ENCODE results near the gene HINFP. TPM values are rescaled to one million over a fixed set of nuclear protein-coding genes. Genes with fewer than 3 reads are reported as not detected.

Gene HINFP
- total and polyA plus RNA-seq, 9 of the 15 experiments (the other 6 are each of a cell fraction or from before 2014, with no cell fraction given): 13.8 to 34.1 (median 22.5) TPM

- Histone ChIP-seq H3K36me3 (ENCODE audit: control insufficient read depth, insufficient read depth, low read length) (no peaks in the 10 kb centered on the region), H4K20me1 (replicated peaks; ENCODE audit: control insufficient read depth, insufficient read depth, low read length) (no peaks in the 10 kb centered on the region), H3K4me2 (ENCODE audit: insufficient read depth, low read length) (peak overlapping the region; percentile 66), H3K27me3 (ENCODE audit: control insufficient read depth in 2 of 2, insufficient read depth in 2 of 2, low read length in 2 of 2) (no peaks in the 10 kb centered on the region), H3K27ac (ENCODE audit: extremely low read depth, low read depth, low read length) (peak overlapping the region; percentile 63; the same call in 1 of the 3 replicates), H3K4me3 (no peak overlapping the region; the same call in 1 of the 2 replicates), H3K9me1 (ENCODE audit: control insufficient read depth, insufficient read depth, low read length) (no peaks in the 10 kb centered on the region), H3K4me1 (replicated peaks in 1 of 2; ENCODE audit: control insufficient read depth in 2 of 2, insufficient read depth in 2 of 2, low read length in 2 of 2) (peaks cover 23 to 39% of the 10 kb centered on the region in 2 experiments; a peak in 4 of 5 replicates), H3K9me3 (replicated peaks; ENCODE audit: control insufficient read depth, insufficient read depth, low read depth, low read length) (no peaks in the 10 kb centered on the region), H3K79me2 (ENCODE audit: control insufficient read depth, insufficient read depth, low read length) (no peaks in the 10 kb centered on the region), H3K9ac (ENCODE audit: insufficient read depth in 1 of 2, low read depth in 2 of 2, low read length in 2 of 2) (peak overlapping the region; percentile 61 to 89; a peak in 3 of 4 replicates), H2AFZ (ENCODE audit: low read depth, low read length) (peak overlapping the region; percentile 91)
- ATAC-seq: no peak
- FAIRE-seq: no peak
- CTCF ChIA-PET (ENCODE audit: low intra/inter-chr PET ratio): no interaction called here
- WGBS (ENCODE audit: insufficient coverage, low coverage, missing lambda C conversion rate): 84% methylated on average over 13 of the region's 15 CpGs
- TF ChIP-seq HMGN3 (IDR thresholded peaks at IDR 0.05; ENCODE audit: borderline replicate concordance, extremely low read depth, insufficient read length, low read depth, low read length) (no peak), ZNF609 (CRISPR knock-in tag; IDR thresholded peaks at IDR 0.05; ENCODE audit: borderline replicate concordance) (no peak), POLR2B (IDR thresholded peaks at IDR 0.05; ENCODE audit: low read depth, partially characterized antibody) (no peak), ZNF232 (CRISPR knock-in tag; IDR thresholded peaks at IDR 0.05) (no peak), ARID2 (IDR thresholded peaks at IDR 0.05) (no peak), ZNF217 (CRISPR knock-in tag; IDR thresholded peaks at IDR 0.05) (no peak), KLF10 (CRISPR knock-in tag; IDR thresholded peaks at IDR 0.05) (no peak), ZNF696 (CRISPR knock-in tag; conservative IDR thresholded peaks at IDR 0.05) (no peak), HNRNPLL (IDR thresholded peaks at IDR 0.05; ENCODE audit: low read depth, low read length, poor library complexity, severe bottlenecking) (no peak), WHSC1 (IDR thresholded peaks at IDR 0.05; ENCODE audit: low read length) (no peak)
- intact Hi-C loops (cut with micrococcal nuclease): no loop called here
- in situ Hi-C loops (cut with MboI): no loop called here
- no peak for DNase-seq (ENCODE audit: extremely low read depth in 1 of 4, low spot score in 3 of 4)
- POLR2A ChIA-PET: interaction anchor here (0.6 to 2.2 kb wide), 6 partner anchors 12 to 537 kb away, joined by 3 to 8 read pairs (median 4); no protein-coding TSS in a partner anchor
- TSS peak; percentile 61 for BruUV-seq (replicated peaks)
Measured at GRCh38 chr11:119169282-119169719, 47.9 kb downstream of the HINFP start.
